Body of pancreas (tissue), 4 donors: ENCODE results near the gene GNRH2. TPM values are rescaled to one million over a fixed set of nuclear protein-coding genes. Genes with fewer than 3 reads are reported as not detected.
A peak's percentile ranks its signal among the peaks of the same experiment; 100 is the strongest.

Experiments
- ATAC-seq: fragments of 150-250 bp; one replicate; pipeline ENCODE4 v1.9.1; 2016
- DNase-seq, 4 donors: peaks; one replicate each; pipeline ENCODE4 v3.0.0-alpha.2; 2019
- H3K27ac ChIP-seq, 4 donors: fragments of 200-600 bp; sonication (generic); 1 replicate in 3 of 4; 2 replicates in 1 of 4; pipeline versions ENCODE4 v1.5.1 to v1.6.1; 2016 to 2019; ENCODE audit warnings: mild to moderate bottlenecking in 1 of 4, mixed read lengths in 1 of 4, moderate library complexity in 1 of 4
- H3K27me3 ChIP-seq, 2 donors: fragments of 200-600 bp; sonication (generic); one replicate each; pipeline ENCODE4 v1.6.0; 2016; ENCODE audit warnings: mild to moderate bottlenecking in 1 of 2
- H3K36me3 ChIP-seq, 2 donors: fragments of 200-600 bp; sonication (generic); replicated peaks in 1 of 2; 2 replicates each; pipeline ENCODE4 v1.5.1; 2016; ENCODE audit warnings: low read depth in 2 of 2; ENCODE audit not compliant: insufficient read depth in 1 of 2
- H3K4me1 ChIP-seq: fragments of 200-600 bp; sonication (generic); one replicate; pipeline ENCODE4 v1.6.0; 2016
- H3K4me3 ChIP-seq, 2 donors: fragments of 200-600 bp; sonication (generic); 1 replicate in 1 of 2; 2 replicates in 1 of 2; pipeline ENCODE4 v1.5.1; 2016 to 2019
- H3K9me3 ChIP-seq, 3 donors: fragments of 200-600 bp; sonication (generic); 1 replicate in 2 of 3; 2 replicates in 1 of 3; pipeline ENCODE4 v1.5.1; 2016
- CTCF ChIP-seq, 7 experiments: fragments of 450-650 bp in 4 of 7; fragments of 200-600 bp in 3 of 7; sonication (generic) in 3 of 7; IDR thresholded peaks; one replicate each; pipeline ENCODE4 v1.5.1; 2016 to 2019; ENCODE audit warnings: antibody characterized with exemption in 7 of 7
- POLR2A ChIP-seq, 3 donors: fragments of 450-650 bp; IDR thresholded peaks; one replicate each; pipeline ENCODE4 v1.6.1; 2016; ENCODE audit warnings: antibody characterized with exemption in 3 of 3, mild to moderate bottlenecking in 2 of 3
- WGBS, 2 donors: methylation state at CpG; one replicate each; pipeline ENCODE4 v1.1.5; 2017; 5-methylcytosine and 5-hydroxymethylcytosine counted together
- intact Hi-C: fragments of 100-400 bp; cut with DNase I; formaldehyde crosslinking; loops from one replicate; pipeline ENCODE4 v1.15.1; 2023
- total RNA-seq, 2 donors: library from RNA; depleted of rRNA; stranded (reverse); fragments of >200 nt; gene quantifications; one replicate each; pipeline ENCODE4 v1.1.0, GENCODE V29; 2016

GNRH2 gene
- total RNA-seq, 2 donors from 2014 or later: not detected

DNA sequence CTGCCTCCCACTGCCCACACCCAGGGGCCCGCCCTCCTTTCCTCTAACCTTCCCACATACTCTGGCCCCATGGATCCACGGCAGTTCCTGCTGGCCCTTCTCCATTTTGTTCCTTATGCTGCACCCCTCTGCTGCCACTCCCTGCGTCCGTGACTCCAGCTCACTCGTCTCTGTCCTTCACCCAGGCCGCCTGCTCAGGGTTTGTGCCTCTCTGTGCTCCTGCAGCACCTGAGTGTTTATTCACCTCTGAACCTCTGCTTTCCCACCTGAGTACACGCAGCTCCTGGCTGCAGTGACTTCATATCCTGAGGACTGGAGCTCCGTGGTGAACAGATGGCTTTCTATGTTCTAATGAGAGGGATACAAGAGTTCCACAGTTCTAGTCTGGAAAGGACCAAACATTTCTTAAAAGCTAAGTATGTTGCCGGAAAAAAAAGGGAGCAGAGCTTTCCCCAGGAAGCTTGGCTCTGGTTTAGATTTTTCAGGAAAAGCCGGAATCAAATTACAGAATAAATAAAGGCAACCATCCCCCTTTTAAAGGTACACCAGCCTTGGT, 1.5 kb upstream of the GNRH2 start:
- no peak for TF ChIP-seq CTCF (IDR thresholded peaks at IDR 0.05)
- TF ChIP-seq POLR2A (IDR thresholded peaks at IDR 0.05): peak in 1 of 3 donors; percentile 32
- Histone ChIP-seq H3K9me3 (no peaks in the 10 kb centered on the region), H3K36me3 (peaks cover 0 to 12% of the 10 kb centered on the region in 2 donors), H3K4me1 (peaks cover 20% of the 10 kb centered on the region), H3K27ac (peak overlapping the region; percentile 50 to 85 (median 78)), H3K27me3 (no peaks in the 10 kb centered on the region), H3K4me3 (no peak overlapping the region)
- DNase-seq (peak; percentile 33 to 57 (median 52)), ATAC-seq (no peak)
- 16 to 18% methylated on average over 10 of the region's 10 CpGs for WGBS, 2 donors
- intact Hi-C loops: no loop called here

DNA sequence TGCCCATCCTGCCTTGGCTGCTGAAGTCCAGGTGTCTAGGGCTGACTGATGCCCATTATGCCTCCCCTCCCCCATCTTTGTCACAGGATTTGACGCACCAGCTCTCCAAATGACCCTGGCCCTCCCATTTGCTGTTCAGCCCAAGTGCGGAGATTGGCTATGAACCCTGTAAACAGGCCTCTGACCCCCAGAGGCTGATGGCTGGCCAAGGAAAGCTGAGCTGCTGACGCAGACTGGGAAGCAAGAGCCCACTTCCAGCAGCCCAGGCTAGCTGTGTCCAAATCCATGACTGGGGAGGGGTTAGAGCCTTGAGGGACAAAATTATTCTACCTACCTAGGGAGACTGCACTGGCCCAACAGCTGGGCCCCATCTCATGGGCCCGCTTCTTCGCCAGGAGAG, 797 bp upstream of the GNRH2 start:
- ATAC-seq (no peak), DNase-seq (peak in 1 of 4 donors; percentile 36)
- Histone ChIP-seq H3K4me1 (peaks cover 25% of the 10 kb centered on the region), H3K4me3 (no peak overlapping the region), H3K9me3 (no peaks in the 10 kb centered on the region), H3K27ac (peak overlapping the region in 3 of 4 donors; percentile 50 to 85 (median 80)), H3K36me3 (peaks cover 0 to 5% of the 10 kb centered on the region in 2 donors), H3K27me3 (no peaks in the 10 kb centered on the region)
- intact Hi-C loops: no loop called here
- TF ChIP-seq POLR2A (IDR thresholded peaks at IDR 0.05) (no peak), CTCF (IDR thresholded peaks at IDR 0.05) (no peak)
- WGBS, 2 donors: 76 to 95% methylated on average over 3 to 5 of the region's 5 CpGs

DNA sequence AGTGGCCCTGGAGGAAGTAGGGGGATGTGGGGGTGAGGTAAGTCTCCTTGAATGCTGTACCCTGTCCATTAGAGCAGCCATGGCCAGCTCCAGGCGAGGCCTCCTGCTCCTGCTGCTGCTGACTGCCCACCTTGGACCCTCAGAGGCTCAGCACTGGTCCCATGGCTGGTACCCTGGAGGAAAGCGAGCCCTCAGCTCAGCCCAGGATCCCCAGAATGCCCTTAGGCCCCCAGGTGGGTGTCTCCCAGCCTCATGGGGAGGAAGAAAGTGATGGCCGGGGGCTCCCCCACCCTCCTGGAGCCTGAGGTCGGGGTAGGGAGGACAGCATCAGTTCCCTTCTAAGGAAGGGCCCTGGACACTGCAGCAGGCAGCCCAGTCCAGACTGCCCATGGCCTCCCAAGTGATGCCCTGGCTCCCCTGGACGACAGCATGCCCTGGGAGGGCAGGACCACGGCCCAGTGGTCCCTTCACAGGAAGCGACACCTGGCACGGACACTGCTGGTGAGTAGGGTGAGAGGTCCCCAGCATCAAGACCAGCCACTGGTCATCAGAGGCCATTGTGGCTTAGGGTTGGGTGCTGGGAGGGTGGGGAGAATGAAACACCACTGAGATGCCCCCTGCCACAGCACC, 1.0 kb downstream of the GNRH2 start:
- TF ChIP-seq CTCF (IDR thresholded peaks at IDR 0.05) (no peak), POLR2A (IDR thresholded peaks at IDR 0.05) (no peak)
- Histone ChIP-seq H3K4me3 (no peak overlapping the region), H3K27ac (peak overlapping the region in 1 of 4 donors; percentile 89), H3K27me3 (no peaks in the 10 kb centered on the region), H3K4me1 (peaks cover 26% of the 10 kb centered on the region), H3K36me3 (peaks cover 0 to 3% of the 10 kb centered on the region in 2 donors), H3K9me3 (no peaks in the 10 kb centered on the region)
- 86% methylated on average over 8 of the region's 8 CpGs; no CpG with 5 or more reads in 1 of the 2 donors for WGBS, 2 donors
- intact Hi-C loops: no loop called here
- DNase-seq (no peak), ATAC-seq (no peak)

GRCh38 chr20:3045042-3045815, 1.8 kb downstream of the GNRH2 start:
- intact Hi-C loops: no loop called here
- ATAC-seq (peak; percentile 71), DNase-seq (peak; percentile 74 to 81 (median 78))
- 3% methylated on average over 17 to 23 of the region's 24 CpGs for WGBS, 2 donors
- TF ChIP-seq POLR2A (IDR thresholded peaks at IDR 0.05): no peak
- TF ChIP-seq CTCF (IDR thresholded peaks at IDR 0.05): no peak
- Histone ChIP-seq H3K4me3 (peak overlapping the region; percentile 63 to 94), H3K27me3 (no peaks in the 10 kb centered on the region), H3K9me3 (no peaks in the 10 kb centered on the region), H3K4me1 (peaks cover 26% of the 10 kb centered on the region), H3K36me3 (peaks cover 0 to 4% of the 10 kb centered on the region in 2 donors), H3K27ac (peak overlapping the region; percentile 74 to 89 (median 84))
